Frontal cortex (tissue), 4 donors: ENCODE data around the gene PTPN3. TPM values are rescaled to one million over a fixed set of nuclear protein-coding genes. Genes with fewer than 3 reads are reported as not detected.

Experiments
- DNase-seq, 2 donors: peaks; one replicate each; pipeline ENCODE4 v3.0.0; 2012; ENCODE audit warnings: low spot score in 2 of 2
- FAIRE-seq: peaks from 2 replicates; lab custom pipeline; 2012; peaks lifted over from hg19 to GRCh38; lab: Jason Lieb, UNC
- total RNA-seq: library from RNA; depleted of rRNA; stranded (reverse); fragments of >200 nt; gene quantifications from one replicate; pipeline ENCODE4 v1.2.3, GENCODE V29; 2014
- donor health status: control.
- donor health status: control.
- donor health status: control.

PTPN3 gene
- total RNA-seq, 1 donor from 2014 or later = 3.3 TPM

- FAIRE-seq (no peak), DNase-seq (no peak)
Observed at GRCh38 chr9:109478665-109479380, 19.3 kb downstream of the PTPN3 start.

GRCh38 chr9:109478051-109478563 lies 20.0 kb downstream of the PTPN3 start:
- no peak for DNase-seq
- no peak for FAIRE-seq

- DNase-seq (no peak), FAIRE-seq (no peak)
Observed at GRCh38 chr9:109477258-109478050, 20.7 kb downstream of the PTPN3 start.

- FAIRE-seq (no peak), DNase-seq (no peak)
Observed at GRCh38 chr9:109476642-109477257, 21.4 kb downstream of the PTPN3 start.

DNA sequence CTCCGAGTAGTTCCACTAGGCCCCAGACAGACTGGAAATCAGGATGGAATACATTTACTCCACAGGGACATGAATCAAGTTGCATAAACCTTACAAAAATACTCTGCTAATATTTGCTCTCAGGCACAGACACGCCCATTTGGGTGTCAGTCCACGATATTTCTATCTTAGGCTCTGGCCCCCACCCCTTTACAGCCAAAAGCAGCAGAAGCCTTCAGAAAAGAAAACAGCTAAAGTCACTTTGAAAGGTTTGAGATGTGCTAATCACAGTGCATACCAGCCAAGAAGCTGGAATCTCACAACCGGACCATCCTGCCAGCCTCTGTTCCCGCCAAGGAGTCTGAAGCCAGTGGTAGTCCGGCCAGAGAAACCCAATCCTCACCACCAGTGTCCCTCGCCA lies 22.6 kb downstream of the PTPN3 start:
- no peak for FAIRE-seq

DNA sequence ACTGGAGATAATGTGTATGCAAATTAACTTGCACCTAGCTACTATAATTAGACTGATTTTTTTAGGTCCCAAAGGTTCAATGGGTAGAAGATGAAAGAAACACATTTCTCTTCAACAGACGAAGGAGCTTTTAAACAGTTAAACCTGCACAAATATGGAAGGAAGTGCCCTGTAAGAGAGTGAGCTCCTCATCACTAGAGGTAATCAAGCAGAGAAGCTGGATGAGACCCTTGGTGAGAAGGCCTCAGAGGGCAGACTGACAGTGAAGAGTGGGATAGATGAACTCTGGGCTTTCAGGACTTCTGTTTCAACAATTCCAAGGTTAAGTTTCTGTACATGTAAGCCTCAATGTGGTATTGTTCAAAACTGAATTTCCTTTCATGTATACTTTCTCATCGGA lies 23.2 kb downstream of the PTPN3 start:
- FAIRE-seq (no peak), DNase-seq (no peak)

More for the DNA sequence above, 22.6 kb downstream of the PTPN3 start:
- no peak for DNase-seq

DNA sequence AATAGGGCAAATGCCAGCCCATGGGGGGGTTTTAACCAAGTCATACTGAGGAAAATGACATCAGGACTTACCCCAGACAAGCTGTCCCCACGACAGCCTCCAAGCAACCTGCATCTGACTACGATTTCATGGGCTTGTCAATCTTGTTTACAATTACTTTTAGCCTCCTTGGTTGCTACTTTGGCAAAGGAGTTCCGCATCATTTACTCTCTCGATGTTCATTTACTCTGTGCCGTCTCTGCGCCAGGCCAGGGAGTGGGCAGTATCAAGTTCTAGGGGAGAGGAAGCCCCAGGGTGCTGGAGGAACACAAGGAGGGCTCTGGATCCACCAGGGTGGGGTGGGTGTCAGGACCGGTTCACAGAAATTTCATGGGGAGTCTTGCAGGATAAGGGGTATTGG lies 23.9 kb downstream of the PTPN3 start:
- DNase-seq (no peak), FAIRE-seq (no peak)

DNA sequence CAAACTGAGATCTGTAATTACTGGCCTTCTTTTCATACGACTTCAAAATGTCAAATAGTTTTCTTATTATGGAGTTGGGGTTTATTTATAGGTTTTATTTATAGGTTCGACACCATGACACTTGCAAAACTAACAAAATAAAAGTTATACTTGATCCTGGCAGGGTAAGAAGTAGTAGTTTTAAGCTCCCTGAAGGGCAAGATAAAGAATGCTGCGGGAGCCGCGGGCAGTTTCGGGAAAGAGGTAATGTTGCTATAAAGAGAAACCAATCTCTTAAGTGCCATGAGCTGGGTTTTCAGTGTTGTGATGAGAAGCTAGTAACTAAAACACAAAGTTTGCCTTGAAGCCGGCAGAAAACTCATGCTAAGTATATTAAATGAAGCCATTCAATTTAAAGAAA lies 24.8 kb downstream of the PTPN3 start:
- FAIRE-seq = no peak

DNA sequence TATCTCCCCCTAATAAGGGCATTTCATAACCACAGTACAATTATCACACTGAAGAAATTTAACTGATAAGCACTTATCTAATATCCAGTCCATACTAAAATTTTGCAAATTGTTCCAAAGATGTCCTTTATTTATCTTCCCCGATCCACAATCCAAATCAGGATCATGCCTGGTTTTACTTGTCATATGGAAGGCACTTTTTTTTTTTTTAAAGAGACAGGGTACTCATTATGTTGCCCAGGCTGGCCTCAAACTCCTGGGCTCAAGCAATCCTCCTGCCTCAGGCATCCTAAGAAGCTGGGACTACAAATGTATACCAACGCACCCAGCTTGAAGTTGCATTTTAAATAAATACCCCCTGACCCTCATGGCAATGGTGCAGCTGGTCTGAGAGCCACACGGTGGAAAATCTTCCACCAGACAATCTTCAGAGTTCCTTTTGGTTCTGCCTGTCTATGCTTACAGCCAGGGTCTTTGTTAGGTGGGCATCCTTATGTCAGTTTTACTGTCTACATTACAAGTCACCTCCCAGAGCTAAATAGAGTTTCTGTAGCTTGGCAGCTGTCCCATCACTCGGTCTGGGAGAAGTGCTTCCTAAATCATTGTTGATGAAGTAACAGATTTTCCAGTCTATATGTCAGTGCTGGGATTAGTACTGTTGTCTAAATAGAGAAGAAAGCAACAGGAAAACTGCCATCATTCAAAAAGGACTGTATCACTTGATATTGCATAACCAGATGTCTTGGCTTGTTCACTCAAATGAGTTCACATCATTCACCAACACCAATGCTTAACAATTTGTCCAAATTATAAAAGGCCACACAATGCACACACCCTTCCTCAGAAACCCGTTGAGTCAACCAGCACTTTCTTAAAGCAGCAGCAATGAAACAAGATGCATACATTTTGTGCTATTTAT lies 26.4 kb downstream of the PTPN3 start:
- no peak for DNase-seq
- no peak for FAIRE-seq

More for the DNA sequence above, 24.8 kb downstream of the PTPN3 start:
- DNase-seq = no peak

DNA sequence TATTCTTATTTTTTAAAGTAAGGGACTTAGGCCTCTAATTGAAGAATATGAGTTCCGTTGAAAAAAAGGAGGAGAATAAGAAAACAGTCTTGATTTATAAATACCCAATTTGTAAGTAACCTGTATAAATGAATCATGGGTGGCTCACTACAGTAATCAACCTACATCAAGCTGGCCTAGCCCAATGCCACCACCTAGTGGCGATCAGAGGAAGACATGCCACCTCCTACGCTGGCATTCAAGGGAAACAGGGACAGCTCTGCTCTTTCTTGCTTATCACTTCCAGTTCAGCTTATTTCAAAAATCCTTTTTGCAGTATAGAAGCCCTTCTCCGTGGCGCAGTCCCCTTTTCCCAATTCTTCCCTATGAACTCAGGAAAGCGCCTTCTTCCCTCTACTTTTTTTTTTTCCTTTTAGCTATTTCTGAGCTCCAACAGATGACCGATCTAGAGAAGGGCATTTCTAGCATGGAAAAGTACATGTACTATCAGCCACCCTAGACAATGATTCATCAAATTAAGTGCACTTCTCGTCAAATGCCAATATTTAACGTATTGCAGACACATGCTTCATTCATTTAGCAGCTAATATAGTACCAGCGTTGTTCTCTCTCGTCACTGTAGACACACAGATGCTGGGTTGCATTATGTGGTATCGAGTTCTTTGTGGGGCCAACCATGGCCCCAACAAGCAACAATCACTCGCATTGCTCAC lies 28.3 kb downstream of the PTPN3 start:
- FAIRE-seq (peak; percentile 48), DNase-seq (peak; percentile 28 to 57)

DNA sequence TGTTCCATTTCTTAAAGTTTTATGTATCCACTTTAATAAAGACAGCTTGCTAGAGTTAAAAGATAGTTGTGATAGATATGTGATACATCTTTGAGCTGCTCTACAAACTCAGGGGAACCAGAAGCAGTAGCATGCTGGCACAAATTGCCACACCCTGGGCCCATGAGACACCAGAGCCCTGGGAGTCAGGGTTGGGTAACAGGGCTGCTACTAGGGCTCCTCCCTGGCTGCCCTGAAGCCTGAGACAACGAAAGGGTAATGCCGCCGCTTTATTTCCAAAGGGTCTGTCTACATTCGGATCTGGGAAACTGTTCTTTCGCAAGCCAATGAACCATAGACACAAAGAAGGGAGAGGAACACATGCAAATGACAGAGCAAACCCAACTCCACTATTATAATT lies 29.2 kb downstream of the PTPN3 start:
- no peak for FAIRE-seq

GRCh38 chr9:109467936-109468335 lies 30.2 kb downstream of the PTPN3 start:
- FAIRE-seq (no peak), DNase-seq (no peak)

More for the DNA sequence above, 29.2 kb downstream of the PTPN3 start:
- DNase-seq = no peak

- no peak for DNase-seq
- no peak for FAIRE-seq
Observed at GRCh38 chr9:109466623-109467590, 31.2 kb downstream of the PTPN3 start.

DNA sequence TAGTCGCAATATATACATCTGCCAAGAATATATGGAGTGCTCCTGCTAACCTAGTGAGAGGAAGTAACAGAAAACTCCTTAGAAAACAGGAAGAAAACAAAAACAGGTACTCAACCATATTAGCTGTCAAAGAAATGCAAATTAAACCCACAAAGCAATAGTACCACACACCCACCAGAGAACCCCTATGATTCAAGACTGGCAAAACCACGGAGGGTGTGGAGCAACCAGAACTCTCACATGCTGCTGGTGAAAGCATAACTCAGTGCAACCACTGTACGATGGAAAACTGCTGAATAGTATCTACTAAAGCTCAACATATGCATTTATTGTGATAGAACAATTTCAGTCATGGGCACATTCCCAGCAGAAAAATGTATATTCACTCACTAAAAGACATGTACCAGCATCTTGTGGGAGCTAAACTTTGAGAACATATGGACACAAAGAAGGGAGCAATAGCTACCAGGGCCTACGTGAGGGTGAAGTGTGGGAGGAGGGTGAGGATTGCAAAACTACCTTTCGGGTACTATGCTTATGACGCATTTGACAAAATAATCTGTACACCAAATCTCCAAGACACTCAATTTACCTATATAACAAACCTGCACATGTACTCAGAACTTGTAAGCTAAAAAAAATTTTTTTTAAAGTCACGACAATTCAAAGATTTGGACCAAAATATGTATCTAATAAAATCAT lies 34.0 kb downstream of the PTPN3 start:
- FAIRE-seq (no peak), DNase-seq (no peak)

DNA sequence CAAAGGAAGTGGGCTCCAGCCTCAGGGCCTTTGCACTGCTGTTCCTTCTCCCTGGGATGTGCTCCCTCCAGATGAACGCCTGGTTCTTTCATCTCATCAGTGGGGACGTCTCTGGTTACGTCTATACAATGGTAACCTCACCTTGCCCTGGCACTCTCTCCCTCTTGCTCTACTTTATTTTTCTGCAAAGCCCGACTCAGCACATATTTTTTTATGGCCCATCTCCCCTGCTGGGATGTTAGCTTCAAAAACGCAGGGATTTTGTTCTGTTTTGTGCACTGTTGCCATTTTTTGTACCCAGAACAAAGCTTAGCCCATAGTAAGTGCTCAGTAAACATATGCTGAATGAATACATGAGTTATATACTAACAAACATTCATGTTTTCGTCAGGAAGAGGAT lies 37.5 kb downstream of the PTPN3 start:
- DNase-seq = no peak
- FAIRE-seq = no peak

GRCh38 chr9:109459423-109459822 lies 38.7 kb downstream of the PTPN3 start:
- no peak for FAIRE-seq
- no peak for DNase-seq

GRCh38 chr9:109458453-109459211 lies 39.5 kb downstream of the PTPN3 start:
- no peak for FAIRE-seq
- no peak for DNase-seq
